ENCODE results near the gene PPIE. TPM values are rescaled to one million over a fixed set of nuclear protein-coding genes. Genes with fewer than 3 reads are reported as not detected.

PPIE gene
- total RNA-seq, 1 experiment from 2014 or later = 73.8 TPM

DNA sequence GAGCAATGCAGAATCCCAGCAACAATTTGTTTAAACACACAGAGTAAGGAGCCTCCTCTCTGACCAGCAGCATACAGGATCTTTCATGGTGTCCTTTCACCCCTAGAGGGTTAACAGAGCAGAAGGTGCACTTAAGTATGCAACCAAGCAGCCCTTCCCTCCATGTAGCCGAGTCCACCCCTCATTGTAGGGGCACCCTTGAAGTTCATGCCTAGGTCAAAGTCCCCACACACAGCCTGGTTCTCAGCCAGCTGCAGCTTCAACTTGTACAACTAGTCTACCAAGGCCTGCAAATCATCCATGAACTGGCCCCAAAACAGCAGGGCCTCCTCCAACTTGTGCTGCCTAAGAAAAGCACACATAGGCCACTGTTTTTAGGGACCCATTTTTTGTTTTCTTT is 57.0 kb downstream of the PPIE start:
- H3K79me2 ChIP-seq (ENCODE audit: insufficient read depth, low read length) = no peaks in the 10 kb centered on the region
- H3K4me3 ChIP-seq (replicated peaks in 1 of 2; ENCODE audit: low read depth in 1 of 2, low read length in 2 of 2) = no peak overlapping the region
- H3K9me2 ChIP-seq (ENCODE audit: insufficient read depth) = no peaks in the 10 kb centered on the region
- H3K9me3 ChIP-seq (ENCODE audit: control insufficient read depth in 1 of 2, insufficient read depth in 1 of 2, low read depth in 1 of 2, low read length in 2 of 2) = no peaks in the 10 kb centered on the region
- no TSS peak for BruUV-seq (replicated peaks)
- TF ChIP-seq SP1 (IDR thresholded peaks at IDR 0.05; ENCODE audit: low read depth) (no peak), TCF7L2 (IDR thresholded peaks at IDR 0.05; ENCODE audit: borderline replicate concordance, extremely low read depth, insufficient read depth, insufficient read length) (no peak), CEBPB (IDR thresholded peaks at IDR 0.05; ENCODE audit: low read depth) (no peak), ZFX (IDR thresholded peaks at IDR 0.05) (no peak), JUND (IDR thresholded peaks at IDR 0.05) (no peak), ZNF274 (IDR thresholded peaks at IDR 0.05; ENCODE audit: low read depth, low read length) (no peak), POLR2A (IDR thresholded peaks at IDR 0.05; ENCODE audit: borderline replicate concordance, extremely low read depth, insufficient read depth, insufficient read length) (no peak), REST (IDR thresholded peaks at IDR 0.05; ENCODE audit: low read depth) (no peak), SIN3A (IDR thresholded peaks at IDR 0.05; ENCODE audit: low read depth) (no peak), YY1 (IDR thresholded peaks at IDR 0.05; ENCODE audit: extremely low read depth, insufficient replicate concordance, low read depth, low read length) (no peak), ELF1 (IDR thresholded peaks at IDR 0.05; ENCODE audit: borderline replicate concordance, low read depth) (no peak), RAD21 (IDR thresholded peaks at IDR 0.05; ENCODE audit: low read depth) (no peak), CBX3 (IDR thresholded peaks at IDR 0.05; ENCODE audit: low read depth) (no peak), FOSL1 (IDR thresholded peaks at IDR 0.05; ENCODE audit: low read depth) (no peak), SRF (IDR thresholded peaks at IDR 0.05; ENCODE audit: low read depth) (no peak)
- TF ChIP-seq, protein P1, sequence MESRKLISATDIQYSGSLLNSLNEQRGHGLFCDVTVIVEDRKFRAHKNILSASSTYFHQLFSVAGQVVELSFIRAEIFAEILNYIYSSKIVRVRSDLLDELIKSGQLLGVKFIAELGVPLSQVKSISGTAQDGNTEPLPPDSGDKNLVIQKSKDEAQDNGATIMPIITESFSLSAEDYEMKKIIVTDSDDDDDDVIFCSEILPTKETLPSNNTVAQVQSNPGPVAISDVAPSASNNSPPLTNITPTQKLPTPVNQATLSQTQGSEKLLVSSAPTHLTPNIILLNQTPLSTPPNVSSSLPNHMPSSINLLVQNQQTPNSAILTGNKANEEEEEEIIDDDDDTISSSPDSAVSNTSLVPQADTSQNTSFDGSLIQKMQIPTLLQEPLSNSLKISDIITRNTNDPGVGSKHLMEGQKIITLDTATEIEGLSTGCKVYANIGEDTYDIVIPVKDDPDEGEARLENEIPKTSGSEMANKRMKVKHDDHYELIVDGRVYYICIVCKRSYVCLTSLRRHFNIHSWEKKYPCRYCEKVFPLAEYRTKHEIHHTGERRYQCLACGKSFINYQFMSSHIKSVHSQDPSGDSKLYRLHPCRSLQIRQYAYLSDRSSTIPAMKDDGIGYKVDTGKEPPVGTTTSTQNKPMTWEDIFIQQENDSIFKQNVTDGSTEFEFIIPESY (IDR thresholded peaks at IDR 0.05; ENCODE audit: extremely low read depth, insufficient replicate concordance, low read length) = no peak
- TF ChIP-seq, protein P2, sequence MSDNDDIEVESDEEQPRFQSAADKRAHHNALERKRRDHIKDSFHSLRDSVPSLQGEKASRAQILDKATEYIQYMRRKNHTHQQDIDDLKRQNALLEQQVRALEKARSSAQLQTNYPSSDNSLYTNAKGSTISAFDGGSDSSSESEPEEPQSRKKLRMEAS (IDR thresholded peaks at IDR 0.05) = no peak
- TF ChIP-seq, protein P3, sequence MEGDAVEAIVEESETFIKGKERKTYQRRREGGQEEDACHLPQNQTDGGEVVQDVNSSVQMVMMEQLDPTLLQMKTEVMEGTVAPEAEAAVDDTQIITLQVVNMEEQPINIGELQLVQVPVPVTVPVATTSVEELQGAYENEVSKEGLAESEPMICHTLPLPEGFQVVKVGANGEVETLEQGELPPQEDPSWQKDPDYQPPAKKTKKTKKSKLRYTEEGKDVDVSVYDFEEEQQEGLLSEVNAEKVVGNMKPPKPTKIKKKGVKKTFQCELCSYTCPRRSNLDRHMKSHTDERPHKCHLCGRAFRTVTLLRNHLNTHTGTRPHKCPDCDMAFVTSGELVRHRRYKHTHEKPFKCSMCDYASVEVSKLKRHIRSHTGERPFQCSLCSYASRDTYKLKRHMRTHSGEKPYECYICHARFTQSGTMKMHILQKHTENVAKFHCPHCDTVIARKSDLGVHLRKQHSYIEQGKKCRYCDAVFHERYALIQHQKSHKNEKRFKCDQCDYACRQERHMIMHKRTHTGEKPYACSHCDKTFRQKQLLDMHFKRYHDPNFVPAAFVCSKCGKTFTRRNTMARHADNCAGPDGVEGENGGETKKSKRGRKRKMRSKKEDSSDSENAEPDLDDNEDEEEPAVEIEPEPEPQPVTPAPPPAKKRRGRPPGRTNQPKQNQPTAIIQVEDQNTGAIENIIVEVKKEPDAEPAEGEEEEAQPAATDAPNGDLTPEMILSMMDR (IDR thresholded peaks at IDR 0.05 in 2 of 3, conservative IDR thresholded peaks at IDR 0.05 in 1 of 3; ENCODE audit: borderline replicate concordance in 1 of 3, insufficient read depth in 1 of 3, low read depth in 2 of 3, low read length in 2 of 3) = no peak
- intact Hi-C loops (cut with micrococcal nuclease) = loop anchor here (10.0 kb wide), 1 partner anchor 191 kb away; no protein-coding TSS in a partner anchor
- H3K27me3 ChIP-seq (ENCODE audit: insufficient read depth, low read length) = no peaks in the 10 kb centered on the region
- H3K9ac ChIP-seq (ENCODE audit: low read length) = no peak overlapping the region
- no peak overlapping the region for H3K4me2 ChIP-seq (ENCODE audit: low read length)
- H4K20me1 ChIP-seq (ENCODE audit: insufficient read depth) = no peaks in the 10 kb centered on the region
- ChIA-PET POLR2A (no interaction called here), CTCF (no interaction called here), RAD21 (ENCODE audit: low non-redundant PET in 1 of 2, low total read pairs in 2 of 2, uncharacterized antibody in 2 of 2, unreplicated experiment in 2 of 2) (no interaction called here)
- ATAC-seq (no peak), DNase-seq (ENCODE audit: low read depth, low spot score) (no peak)
- no peak overlapping the region for H3K27ac ChIP-seq (ENCODE audit: low read depth, low read length)
- no peaks in the 10 kb centered on the region for H3K36me3 ChIP-seq (ENCODE audit: control insufficient read depth in 1 of 2, insufficient read depth in 2 of 2, low read length in 2 of 2)
- H2AFZ ChIP-seq (ENCODE audit: low read depth, low read length, poor library complexity, severe bottlenecking) = no peak overlapping the region
- peaks cover 9 to 23% of the 10 kb centered on the region in 2 experiments for H3K4me1 ChIP-seq (ENCODE audit: control insufficient read depth in 1 of 2, insufficient read depth in 2 of 2, low read length in 2 of 2)

All from HCT116 (cell line).